Stimulated activated naive CD8-positive, alpha-beta T cell treated with anti-CD3 and anti-CD28 coated beads, Interleukin-15, Interleukin-2, amounts not matched to agents 100 ng/mL and 50 ng/mL, for 24 hours (primary cell): ENCODE measurements around the gene TGFBR3L.

Experiments
- H3K27ac Mint-ChIP-seq: one replicate; pipeline ENCODE4 v1.8.0; 2021; ENCODE audit warnings: mild to moderate bottlenecking, mixed read lengths
- H3K27me3 Mint-ChIP-seq: one replicate; pipeline ENCODE4 v1.8.0; 2021; ENCODE audit warnings: mixed read lengths
- H3K36me3 Mint-ChIP-seq: one replicate; pipeline ENCODE4 v1.8.0; 2021; ENCODE audit warnings: low read depth, mixed read lengths
- H3K4me1 Mint-ChIP-seq: one replicate; pipeline ENCODE4 v1.8.0; 2021; ENCODE audit warnings: low read depth, mixed read lengths
- H3K4me3 Mint-ChIP-seq: one replicate; pipeline ENCODE4 v1.8.0; 2021; ENCODE audit warnings: mild to moderate bottlenecking, mixed read lengths
- H3K9me3 Mint-ChIP-seq: one replicate; pipeline ENCODE4 v1.8.0; 2021; ENCODE audit warnings: mixed read lengths

Gene TGFBR3L

DNA sequence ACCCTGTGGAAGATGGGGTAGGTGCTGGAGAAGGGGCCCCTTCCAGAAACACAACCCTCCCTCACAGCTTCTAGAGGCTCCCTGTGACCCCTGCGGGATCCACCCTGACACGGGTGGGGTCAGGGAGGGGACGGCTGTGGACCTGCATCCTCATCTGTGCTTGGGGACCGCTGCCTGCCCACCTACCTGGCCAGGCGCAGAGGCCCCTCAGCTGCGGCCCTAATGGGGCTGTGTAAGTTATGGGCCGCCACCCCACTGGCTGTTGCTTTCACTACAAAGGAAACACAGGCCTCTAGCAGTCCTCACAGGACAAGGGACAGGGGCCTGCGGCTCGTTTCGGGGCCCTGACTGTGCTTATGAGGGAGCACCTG is 18.3 kb downstream of the TGFBR3L start:
- no peak overlapping the region for H3K27ac Mint-ChIP-seq

DNA sequence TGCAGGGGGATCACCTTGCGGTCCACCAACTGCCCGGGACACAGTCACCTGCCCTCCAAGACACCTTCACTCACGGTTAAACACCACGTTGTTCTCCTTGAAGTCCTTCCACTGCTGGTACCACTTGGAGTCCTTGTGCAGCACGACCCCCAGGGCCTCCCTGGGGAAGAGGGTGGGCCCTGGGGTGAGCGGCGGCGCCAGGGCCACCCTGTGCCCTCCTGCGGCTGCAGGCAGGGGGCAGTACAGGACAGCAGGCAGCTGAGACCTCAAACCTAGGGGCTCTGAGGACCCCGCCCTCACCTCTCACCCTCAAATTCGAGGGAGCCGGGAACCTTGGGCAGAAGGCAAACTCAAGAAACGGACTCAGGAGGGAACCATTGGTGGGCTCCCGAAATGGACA is 18.8 kb downstream of the TGFBR3L start:
- Mint-ChIP-seq H3K9me3 (no peaks in the 10 kb centered on the region), H3K27ac (no peak overlapping the region), H3K27me3 (no peaks in the 10 kb centered on the region), H3K4me1 (peaks cover 19% of the 10 kb centered on the region), H3K4me3 (no peak overlapping the region), H3K36me3 (peaks cover 54% of the 10 kb centered on the region)

More for the DNA sequence above, 18.3 kb downstream of the TGFBR3L start:
- no peaks in the 10 kb centered on the region for H3K9me3 Mint-ChIP-seq
- H3K27me3 Mint-ChIP-seq, result no peaks in the 10 kb centered on the region
- no peak overlapping the region for H3K4me3 Mint-ChIP-seq
- peaks cover 57% of the 10 kb centered on the region for H3K36me3 Mint-ChIP-seq
- peaks cover 24% of the 10 kb centered on the region for H3K4me1 Mint-ChIP-seq

DNA sequence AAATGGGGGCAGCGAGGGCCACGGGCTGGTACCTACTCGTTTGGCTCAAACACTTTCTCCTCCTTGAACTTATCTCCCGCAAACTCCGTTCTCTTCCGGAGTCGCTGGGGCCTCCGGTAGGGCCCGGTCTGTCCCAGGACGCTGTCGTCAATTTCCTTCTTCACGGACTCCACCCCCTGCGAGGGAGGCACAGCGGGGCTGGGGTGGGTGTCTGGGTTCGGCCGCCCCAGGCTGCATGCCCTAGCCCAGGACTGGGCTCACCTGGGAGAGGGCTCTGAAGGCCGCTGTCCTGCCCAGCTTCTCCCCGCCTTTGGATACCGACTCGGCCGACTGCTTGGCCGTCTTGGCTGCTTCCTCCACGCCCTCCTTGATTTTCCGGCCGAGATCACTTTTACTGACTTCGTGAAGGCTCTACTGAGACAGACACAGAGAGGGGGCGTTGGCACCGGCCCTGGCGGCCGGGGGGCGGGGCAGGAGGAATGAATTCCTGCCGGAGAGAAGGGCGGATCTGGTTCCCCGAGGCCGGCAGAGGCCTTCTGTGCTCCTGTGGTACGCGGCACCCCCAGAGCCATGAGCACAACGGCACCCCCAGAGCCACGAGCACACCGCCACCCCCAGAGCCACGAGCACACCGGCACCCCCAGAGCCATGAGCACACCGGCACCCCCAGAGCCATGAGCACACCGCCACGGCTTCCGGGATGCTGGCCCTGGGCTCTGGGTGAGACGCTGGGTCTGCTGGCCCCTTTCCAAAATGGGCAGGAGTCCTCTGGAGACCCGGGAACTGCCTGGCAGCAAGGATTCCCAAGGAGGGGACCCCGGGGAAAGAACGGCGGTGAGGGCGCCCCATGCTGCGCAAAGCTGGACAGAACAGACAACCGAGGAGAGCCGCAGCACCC is 19.4 kb downstream of the TGFBR3L start:
- no peak overlapping the region for H3K4me3 Mint-ChIP-seq
- no peak overlapping the region for H3K27ac Mint-ChIP-seq
- peaks cover 54% of the 10 kb centered on the region for H3K36me3 Mint-ChIP-seq
- H3K27me3 Mint-ChIP-seq, result no peaks in the 10 kb centered on the region
- H3K4me1 Mint-ChIP-seq, result peaks cover 16% of the 10 kb centered on the region
- no peaks in the 10 kb centered on the region for H3K9me3 Mint-ChIP-seq

DNA sequence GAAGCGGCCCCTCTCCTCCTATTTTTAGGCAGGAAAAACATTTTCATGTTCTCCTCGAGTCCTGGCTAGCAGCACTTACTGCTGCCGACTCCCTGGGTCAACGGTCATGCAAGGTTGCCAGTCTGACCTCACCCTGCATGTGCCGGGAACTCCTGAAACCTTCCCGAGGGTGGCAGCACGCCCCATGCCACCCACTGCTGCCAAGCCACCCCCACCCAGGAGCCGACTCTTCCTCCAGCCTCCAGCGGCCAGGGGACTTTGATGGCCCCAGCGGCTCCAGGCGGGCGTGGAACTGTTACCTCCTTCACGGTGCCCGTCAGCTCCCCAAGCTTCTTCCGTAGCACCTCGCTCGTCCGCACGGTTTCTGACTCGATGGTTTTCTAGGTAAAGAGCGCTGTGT is 20.1 kb downstream of the TGFBR3L start:
- Mint-ChIP-seq H3K27ac (no peak overlapping the region), H3K4me1 (peaks cover 9% of the 10 kb centered on the region), H3K27me3 (no peaks in the 10 kb centered on the region), H3K36me3 (peaks cover 53% of the 10 kb centered on the region), H3K4me3 (no peak overlapping the region), H3K9me3 (no peaks in the 10 kb centered on the region)

DNA sequence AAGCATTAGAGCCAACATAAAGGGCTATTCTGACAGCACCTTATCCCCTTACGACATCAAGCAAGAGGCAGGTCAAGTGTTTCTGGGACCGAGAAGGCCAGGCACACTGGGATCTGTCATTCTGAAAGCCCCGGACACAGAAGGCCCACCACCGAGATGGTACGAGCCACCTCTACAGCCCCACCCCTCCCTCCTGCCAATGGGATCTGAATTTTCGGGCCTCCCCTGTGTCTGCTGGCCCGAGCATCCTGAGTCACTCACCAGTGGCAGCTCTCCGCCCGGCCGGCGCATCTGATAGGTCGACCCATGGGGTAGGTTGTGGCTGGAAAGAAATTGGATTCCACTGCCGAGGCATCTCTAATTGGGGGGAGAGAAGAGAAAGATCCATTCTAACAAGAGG is 26.2 kb downstream of the TGFBR3L start:
- no peaks in the 10 kb centered on the region for H3K9me3 Mint-ChIP-seq
- H3K36me3 Mint-ChIP-seq, result peaks cover 33% of the 10 kb centered on the region
- H3K27me3 Mint-ChIP-seq, result no peaks in the 10 kb centered on the region
- H3K27ac Mint-ChIP-seq, result peak overlapping the region; percentile 67
- H3K4me3 Mint-ChIP-seq, result peak overlapping the region; percentile 62
- H3K4me1 Mint-ChIP-seq, result peaks cover 43% of the 10 kb centered on the region

DNA sequence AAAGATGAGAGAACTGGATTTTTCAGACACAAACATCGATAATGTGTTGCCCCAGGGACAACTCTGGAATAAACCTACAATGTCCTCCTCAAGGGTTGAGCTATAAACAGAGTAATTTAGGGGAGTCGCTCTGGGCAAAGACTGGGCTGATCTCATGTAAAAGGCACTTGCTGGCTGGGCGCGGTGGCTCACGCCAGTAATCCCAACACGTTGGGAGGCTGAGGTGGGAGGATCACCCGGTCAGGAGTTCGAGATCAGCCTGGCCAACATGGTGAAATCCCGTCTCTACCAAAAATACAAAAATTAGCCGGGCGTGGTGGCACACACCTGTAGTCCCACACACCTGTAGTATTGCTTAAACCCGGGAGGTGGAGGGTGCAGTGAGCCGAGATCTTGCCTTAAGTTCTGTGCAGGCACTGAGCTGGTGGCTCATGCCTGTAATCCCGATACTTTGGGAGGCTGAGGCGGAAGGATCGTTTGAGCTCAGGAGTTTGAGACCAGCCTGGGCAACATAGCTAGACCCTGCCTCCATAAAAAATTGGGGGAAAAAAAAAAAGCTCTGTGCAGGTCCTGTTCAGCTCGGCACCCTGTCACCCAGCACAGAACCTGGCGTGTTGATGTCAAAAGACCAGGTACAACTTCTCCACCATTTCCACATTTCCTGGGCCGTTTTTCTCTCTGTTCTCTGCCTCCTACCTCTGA is 27.4 kb downstream of the TGFBR3L start:
- peak overlapping the region; percentile 38 for H3K27ac Mint-ChIP-seq
- H3K36me3 Mint-ChIP-seq, result peaks cover 25% of the 10 kb centered on the region
- H3K9me3 Mint-ChIP-seq, result no peaks in the 10 kb centered on the region
- H3K4me1 Mint-ChIP-seq, result peaks cover 43% of the 10 kb centered on the region
- H3K4me3 Mint-ChIP-seq, result peak overlapping the region; percentile 93
- H3K27me3 Mint-ChIP-seq, result no peaks in the 10 kb centered on the region

GRCh38 chr19:7942981-7943443 is 28.4 kb downstream of the TGFBR3L start:
- no peaks in the 10 kb centered on the region for H3K27me3 Mint-ChIP-seq
- H3K4me3 Mint-ChIP-seq, result peak overlapping the region; percentile 93
- H3K27ac Mint-ChIP-seq, result peak overlapping the region; percentile 98
- peaks cover 17% of the 10 kb centered on the region for H3K36me3 Mint-ChIP-seq
- peaks cover 43% of the 10 kb centered on the region for H3K4me1 Mint-ChIP-seq
- no peaks in the 10 kb centered on the region for H3K9me3 Mint-ChIP-seq

- Mint-ChIP-seq H3K4me1 (peaks cover 43% of the 10 kb centered on the region), H3K36me3 (peaks cover 16% of the 10 kb centered on the region), H3K27ac (peak within 1 kb of the TSS; percentile 98), H3K9me3 (no peaks in the 10 kb centered on the region), H3K4me3 (peak within 1 kb of the TSS; percentile 93), H3K27me3 (no peaks in the 10 kb centered on the region)
Measured at GRCh38 chr19:7943444-7944176, 29.0 kb downstream of the TGFBR3L start, which contains the start of gene TIMM44. TSS of gene TIMM44 (minus strand) at chr19:7943666. CDS start at chr19:7943651, 15 bp downstream.

- peaks cover 40% of the 10 kb centered on the region for H3K4me1 Mint-ChIP-seq
- no peaks in the 10 kb centered on the region for H3K27me3 Mint-ChIP-seq
- H3K36me3 Mint-ChIP-seq, result peaks cover 11% of the 10 kb centered on the region
Measured at GRCh38 chr19:7944177-7944761, 29.6 kb downstream of the TGFBR3L start.

GRCh38 chr19:7947939-7948338 is 33.3 kb downstream of the TGFBR3L start:
- no peaks in the 10 kb centered on the region for H3K9me3 Mint-ChIP-seq
- no peaks in the 10 kb centered on the region for H3K27me3 Mint-ChIP-seq
- H3K4me1 Mint-ChIP-seq, result peaks cover 15% of the 10 kb centered on the region
- H3K4me3 Mint-ChIP-seq, result no peak overlapping the region
- no peaks in the 10 kb centered on the region for H3K36me3 Mint-ChIP-seq
- H3K27ac Mint-ChIP-seq, result no peak overlapping the region

More at GRCh38 chr19:7944177-7944761, 29.6 kb downstream of the TGFBR3L start:
- peak overlapping the region; percentile 93 for H3K4me3 Mint-ChIP-seq
- no peaks in the 10 kb centered on the region for H3K9me3 Mint-ChIP-seq
- peak overlapping the region; percentile 98 for H3K27ac Mint-ChIP-seq

GRCh38 chr19:7953060-7953459 is 38.4 kb downstream of the TGFBR3L start:
- Mint-ChIP-seq H3K4me3 (no peak overlapping the region), H3K27me3 (no peaks in the 10 kb centered on the region), H3K9me3 (no peaks in the 10 kb centered on the region), H3K36me3 (no peaks in the 10 kb centered on the region), H3K4me1 (no peaks in the 10 kb centered on the region), H3K27ac (no peak overlapping the region)

DNA sequence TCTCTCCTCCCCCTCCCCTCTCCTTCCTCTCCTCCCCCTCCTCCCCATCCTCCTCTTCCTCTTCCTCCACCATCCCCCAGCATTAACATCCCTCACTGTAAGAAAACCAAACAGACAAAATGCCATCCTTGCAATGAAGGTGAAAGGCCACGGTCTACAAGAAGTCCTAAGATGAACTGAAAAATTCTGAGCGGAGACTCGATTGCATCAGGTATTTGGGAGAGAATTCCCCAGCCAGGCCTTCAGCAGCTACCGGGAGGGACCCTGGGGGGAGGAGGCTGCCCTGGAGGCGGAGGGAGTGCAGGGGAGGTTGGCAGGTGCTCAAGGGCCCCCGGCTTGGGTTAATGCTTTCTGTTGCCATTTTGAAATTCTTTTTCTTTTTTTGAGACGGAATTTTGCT is 38.9 kb downstream of the TGFBR3L start:
- H3K27me3 Mint-ChIP-seq, result no peaks in the 10 kb centered on the region
- H3K27ac Mint-ChIP-seq, result no peak overlapping the region
- H3K4me3 Mint-ChIP-seq, result no peak overlapping the region
- no peaks in the 10 kb centered on the region for H3K9me3 Mint-ChIP-seq
- H3K36me3 Mint-ChIP-seq, result peaks cover 4% of the 10 kb centered on the region
- no peaks in the 10 kb centered on the region for H3K4me1 Mint-ChIP-seq

GRCh38 chr19:7955696-7956095 is 41.1 kb downstream of the TGFBR3L start:
- peaks cover 7% of the 10 kb centered on the region for H3K4me1 Mint-ChIP-seq
- H3K4me3 Mint-ChIP-seq, result no peak overlapping the region
- no peak overlapping the region for H3K27ac Mint-ChIP-seq
- H3K9me3 Mint-ChIP-seq, result no peaks in the 10 kb centered on the region
- peaks cover 15% of the 10 kb centered on the region for H3K36me3 Mint-ChIP-seq
- no peaks in the 10 kb centered on the region for H3K27me3 Mint-ChIP-seq

- Mint-ChIP-seq H3K36me3 (peaks cover 29% of the 10 kb centered on the region), H3K9me3 (no peaks in the 10 kb centered on the region), H3K27ac (no peak overlapping the region), H3K4me1 (peaks cover 7% of the 10 kb centered on the region), H3K4me3 (no peak overlapping the region), H3K27me3 (no peaks in the 10 kb centered on the region)
Measured at GRCh38 chr19:7959211-7959610, 44.6 kb downstream of the TGFBR3L start.
